Adipose tissue (tissue), 3 donors: Measurements from ENCODE around the gene DENND2D. TPM values are rescaled to one million over a fixed set of nuclear protein-coding genes. Genes with fewer than 3 reads are reported as not detected.
"Not testable (repeated sequence)": the region's sequence is repeated elsewhere in the genome, so short reads cannot be mapped to it uniquely, and the experiment has no call there.

Experiments
- H3K27ac ChIP-seq: one replicate; pipeline ENCODE4 v1.5.1; 2013; ENCODE audit warnings: low read depth, low read length
- WGBS, 3 donors: extraction: QIAGEN DNeasy Blood & Tissue Kit; methylation state at CpG; one replicate each; pipeline ENCODE4 v1.1.7; 2013; 5-methylcytosine and 5-hydroxymethylcytosine counted together
- polyA plus RNA-seq, 3 donors: library from polyadenylated mRNA; stranded (reverse); fragments of 200-250 nt; gene quantifications; one replicate each; pipeline ENCODE4 v1.2.3, GENCODE V29; 2013
- donor health status: healthy with polysubstance abuse.
- donor health status: Bipolar disorder and iron deficiency.
- donor health status: healthy.

Gene DENND2D
- polyA plus RNA-seq, 3 donors, result 9.6 to 23.1 (median 19.6) TPM

GRCh38 chr1:111223126-111223685, 22.8 kb upstream of the DENND2D start:
- no peak overlapping the region for H3K27ac ChIP-seq
- WGBS, 3 donors, result 73 to 86% (median 84%) methylated on average over 6 of the region's 6 CpGs

- WGBS, 3 donors, result 20 to 32% (median 29%) methylated on average over 10 of the region's 10 CpGs
Measured at GRCh38 chr1:111222308-111223125, 22.1 kb upstream of the DENND2D start.

GRCh38 chr1:111221633-111222291, 21.3 kb upstream of the DENND2D start:
- H3K27ac ChIP-seq, result no peak overlapping the region
- 41 to 51% (median 42%) methylated on average over 5 of the region's 5 CpGs for WGBS, 3 donors

More at GRCh38 chr1:111222308-111223125, 22.1 kb upstream of the DENND2D start:
- H3K27ac ChIP-seq, result no peak overlapping the region

- WGBS, 3 donors, result 27 to 37% (median 33%) methylated on average over 2 of the region's 2 CpGs
- no peak overlapping the region for H3K27ac ChIP-seq
Measured at GRCh38 chr1:111221276-111221632, 20.8 kb upstream of the DENND2D start.

GRCh38 chr1:111220302-111220890, 19.9 kb upstream of the DENND2D start:
- H3K27ac ChIP-seq, result no peak overlapping the region
- WGBS, 3 donors, result 91 to 92% (median 91%) methylated on average over 6 of the region's 6 CpGs

- H3K27ac ChIP-seq, result no peak overlapping the region
- 72 to 78% (median 74%) methylated on average over 5 of the region's 5 CpGs for WGBS, 3 donors
Measured at GRCh38 chr1:111219557-111220286, 19.3 kb upstream of the DENND2D start.

GRCh38 chr1:111218701-111219556, 18.5 kb upstream of the DENND2D start:
- WGBS, 3 donors, result 90 to 93% (median 92%) methylated on average over 8 of the region's 8 CpGs
- H3K27ac ChIP-seq, result no peak overlapping the region

- H3K27ac ChIP-seq, result no peak overlapping the region
- WGBS, 3 donors, result 71 to 76% (median 73%) methylated on average over 5 of the region's 5 CpGs
Measured at GRCh38 chr1:111217183-111217910, 16.9 kb upstream of the DENND2D start.

GRCh38 chr1:111216751-111217150, 16.3 kb upstream of the DENND2D start:
- no peak overlapping the region for H3K27ac ChIP-seq
- 66 to 75% (median 72%) methylated on average over 5 of the region's 5 CpGs for WGBS, 3 donors

GRCh38 chr1:111215285-111215684, 14.8 kb upstream of the DENND2D start:
- 87 to 93% (median 88%) methylated on average over 2 of the region's 2 CpGs for WGBS, 3 donors
- H3K27ac ChIP-seq, result not testable (repeated sequence)

GRCh38 chr1:111214884-111215283, 14.4 kb upstream of the DENND2D start:
- H3K27ac ChIP-seq, result no peak overlapping the region
- WGBS, 3 donors, result 86 to 90% (median 89%) methylated on average over 7 of the region's 7 CpGs

- no peak overlapping the region for H3K27ac ChIP-seq
- 76 to 86% (median 80%) methylated on average over 6 of the region's 6 CpGs for WGBS, 3 donors
Measured at GRCh38 chr1:111214074-111214801, 13.8 kb upstream of the DENND2D start.

- no peak overlapping the region for H3K27ac ChIP-seq
- WGBS, 3 donors, result 54 to 92% (median 62%) methylated on average over 6 of the region's 6 CpGs
Measured at GRCh38 chr1:111213412-111213811, 13.0 kb upstream of the DENND2D start.

- WGBS, 3 donors, result 68 to 84% (median 78%) methylated on average over 5 of the region's 5 CpGs
Measured at GRCh38 chr1:111212634-111213335, 12.3 kb upstream of the DENND2D start.

GRCh38 chr1:111211921-111212320, 11.5 kb upstream of the DENND2D start:
- 81 to 96% (median 95%) methylated on average over 1 of the region's 1 CpG for WGBS, 3 donors
- H3K27ac ChIP-seq, result no peak overlapping the region

More at GRCh38 chr1:111212634-111213335, 12.3 kb upstream of the DENND2D start:
- H3K27ac ChIP-seq, result no peak overlapping the region

- 75 to 95% (median 91%) methylated on average over 4 of the region's 4 CpGs for WGBS, 3 donors
- H3K27ac ChIP-seq, result no peak overlapping the region
Measured at GRCh38 chr1:111209622-111210021, 9.2 kb upstream of the DENND2D start.
